A549 (cell line): ENCODE results near the gene OVOL3. TPM values are rescaled to one million over a fixed set of nuclear protein-coding genes. Genes with fewer than 3 reads are reported as not detected.

Experiments
- ATAC-seq, 2 experiments: fragments of 200-7000 bp in 1 of 2; fragments of >200 bp in 1 of 2; cut with Nextera tagmentation in 1 of 2; cut with Tn5 transposase in 1 of 2; 3 replicates each; pipeline versions ENCODE4 v1.8.0 to v1.9.1; 2018 to 2020; ENCODE audit warnings: mild to moderate bottlenecking in 1 of 2, moderate library complexity in 1 of 2
- CTCF ChIA-PET: fragments of 300-600 bp; sonication (Branson Sonifier 250); formaldehyde crosslinking; extraction: SDS; loops from one replicate; lab custom pipeline; 2021; ENCODE audit warnings: antibody characterized with exemption, inconsistent platforms; lab: Yijun Ruan, JAX
- POLR2A ChIA-PET: fragments of 350-600 bp; formaldehyde crosslinking; extraction: SDS; loops from one replicate; lab custom pipeline; 2021; ENCODE audit warnings: antibody characterized with exemption, inconsistent platforms; lab: Yijun Ruan, JAX
- DNase-seq, 2 experiments: peaks; one replicate each; pipeline versions ENCODE4 v3.0.0 to v3.0.0-alpha.2; 2011 to 2016; ENCODE audit warnings: low read depth in 1 of 2, low spot score in 1 of 2
- FAIRE-seq: peaks from 2 replicates; lab custom pipeline; 2011; peaks lifted over from hg19 to GRCh38; lab: Jason Lieb, UNC
- H3K27ac ChIP-seq, 2 experiments: fragments of >200 bp; sonication (Bioruptor Twin); formaldehyde crosslinking; 3 replicates each; pipeline ENCODE4 v1.5.1; 2016 to 2017
- H3K4me1 ChIP-seq: fragments of >200 bp; sonication (Bioruptor Twin); formaldehyde crosslinking; 3 replicates; pipeline ENCODE4 v1.6.1; 2016
- H3K4me2 ChIP-seq: fragments of >200 bp; sonication (Bioruptor Twin); formaldehyde crosslinking; 3 replicates; pipeline ENCODE4 v1.6.1; 2016
- H3K4me3 ChIP-seq: fragments of >200 bp; sonication (Bioruptor Twin); formaldehyde crosslinking; 3 replicates; pipeline ENCODE4 v1.5.1; 2016
- H3K9me3 ChIP-seq: fragments of >200 bp; sonication (Bioruptor Twin); formaldehyde crosslinking; 3 replicates; pipeline ENCODE4 v1.6.1; 2016
- ATOH8 ChIP-seq: fragments of 250-450 bp; sonication (Bioruptor Pico); IDR thresholded peaks from 2 replicates; pipeline ENCODE4 v1.5.0; 2020; ENCODE audit warnings: low read depth, mild to moderate bottlenecking, moderate library complexity
- BCL3 ChIP-seq: fragments of >200 bp; sonication (Bioruptor Twin); formaldehyde crosslinking; IDR thresholded peaks from 3 replicates; pipeline ENCODE4 v1.6.1; 2016
- BHLHE40 ChIP-seq: IDR thresholded peaks from 2 replicates; pipeline ENCODE4 v1.6.1; 2012; ENCODE audit warnings: low read depth, low read length, inconsistent platforms
- CBX8 ChIP-seq: fragments of 200-600 bp; sonication (generic); IDR thresholded peaks from 2 replicates; pipeline ENCODE4 v1.6.1; 2016
- CEBPB ChIP-seq, 2 experiments: fragments of >200 bp in 1 of 2; sonication (Bioruptor Twin) in 1 of 2; formaldehyde crosslinking in 1 of 2; IDR thresholded peaks; 2 replicates each; pipeline ENCODE4 v1.6.1; 2012 to 2016
- CHD2 ChIP-seq: fragments of 150-350 bp; IDR thresholded peaks from 2 replicates; pipeline ENCODE4 v1.6.1; 2014; ENCODE audit warnings: low read length; ENCODE audit not compliant: partially characterized antibody
- CHD4 ChIP-seq: fragments of 200-600 bp; sonication (generic); IDR thresholded peaks from 2 replicates; pipeline ENCODE4 v1.6.1; 2016; ENCODE audit warnings: antibody characterized with exemption, mild to moderate bottlenecking, borderline replicate concordance
- ELK1 ChIP-seq: fragments of 150-350 bp; IDR thresholded peaks from 2 replicates; pipeline ENCODE4 v1.6.1; 2014; ENCODE audit warnings: low read depth, mild to moderate bottlenecking, low read length
- FOSB ChIP-seq: fragments of 250-450 bp; sonication (Bioruptor Pico); IDR thresholded peaks from 2 replicates; pipeline ENCODE4 v1.5.0; 2020; ENCODE audit warnings: mild to moderate bottlenecking, moderate library complexity
- FOSL2 ChIP-seq, 2 experiments: fragments of 450-650 bp in 1 of 2; fragments of >200 bp in 1 of 2; sonication (Bioruptor Twin) in 1 of 2; formaldehyde crosslinking; IDR thresholded peaks; 2 replicates each; pipeline versions ENCODE4 v1.5.0 to v1.6.1; 2016 to 2020; ENCODE audit warnings: mild to moderate bottlenecking in 1 of 2, moderate library complexity in 1 of 2
- HMGXB4 ChIP-seq: fragments of 250-450 bp; sonication (Bioruptor Pico); IDR thresholded peaks from 2 replicates; pipeline ENCODE4 v1.5.0; 2021; ENCODE audit warnings: mild to moderate bottlenecking, moderate library complexity, borderline replicate concordance
- HOXB5 ChIP-seq: fragments of 250-450 bp; sonication (Bioruptor Pico); IDR thresholded peaks from 2 replicates; pipeline ENCODE4 v1.5.0; 2020; ENCODE audit warnings: mild to moderate bottlenecking, moderate library complexity
- MYC ChIP-seq: IDR thresholded peaks from 2 replicates; pipeline ENCODE4 v1.6.1; 2012; ENCODE audit warnings: mild to moderate bottlenecking, inconsistent platforms, low read length, improper control_type of control experiment, borderline replicate concordance
- PBX3 ChIP-seq: IDR thresholded peaks from 2 replicates; pipeline ENCODE4 v1.6.1; 2012
- PHF8 ChIP-seq: fragments of 200-600 bp; sonication (generic); IDR thresholded peaks from 2 replicates; pipeline ENCODE4 v1.6.1; 2016; ENCODE audit warnings: low read depth, mild to moderate bottlenecking, antibody characterized with exemption, moderate library complexity, borderline replicate concordance
- POLR2AphosphoS2 ChIP-seq: conservative IDR thresholded peaks from 2 replicates; pipeline ENCODE4 v1.6.1; 2012; ENCODE audit warnings: low read length, improper control_type of control experiment, inconsistent platforms
- REST ChIP-seq: fragments of 200-600 bp; sonication (generic); IDR thresholded peaks from 2 replicates; pipeline ENCODE4 v1.6.1; 2016; ENCODE audit warnings: antibody characterized with exemption, mild to moderate bottlenecking, moderate library complexity
- SREBF2 ChIP-seq: fragments of 450-650 bp; IDR thresholded peaks from 2 replicates; pipeline ENCODE4 v1.6.1; 2014; ENCODE audit warnings: mild to moderate bottlenecking, moderate library complexity
- USF2 ChIP-seq: fragments of 450-650 bp; IDR thresholded peaks from 2 replicates; pipeline ENCODE4 v1.6.1; 2014; ENCODE audit warnings: antibody characterized with exemption
- WGBS: methylation state at CpG from one replicate; pipeline ENCODE4 v1.1.6; 2017; ENCODE audit errors: missing lambda C conversion rate; 5-methylcytosine and 5-hydroxymethylcytosine counted together
- polyA plus RNA-seq, 4 experiments: library from polyadenylated mRNA; depleted of rRNA in 3 of 4; stranded (reverse); fragments of >200 nt; fragmentation: RNase III in 1 of 4; extraction: RNeasy Plus Mini Kit Qiagen cat#74134 plus additional on column Dnase treatment in 1 of 4; gene quantifications; 2 replicates in 3 of 4; 3 replicates in 1 of 4; pipeline ENCODE4 v1.2.3, GENCODE V29; 2011 to 2017

OVOL3 gene
- polyA plus RNA-seq, 2 of the 4 experiments (the other 2 are of a cell fraction), result 0.14 TPM; not detected in 1

- FAIRE-seq (no peak), DNase-seq (no peak), ATAC-seq (no peak)
- WGBS, result 96% methylated on average over 10 of the region's 10 CpGs
- Histone ChIP-seq H3K4me3 (no peak overlapping the region), H3K27ac (no peak overlapping the region), H3K4me2 (no peak overlapping the region), H3K9me3 (no peaks in the 10 kb centered on the region), H3K4me1 (peaks cover 25% of the 10 kb centered on the region)
- ChIA-PET POLR2A (no interaction called here), CTCF (interaction anchor here (1.3 to 6.3 kb wide), 4 partner anchors 10 to 182 kb away, joined by 3 to 44 read pairs (median 18); partner anchors contain the start of gene THAP8)
- TF ChIP-seq ATOH8 (CRISPR knock-in tag) (no peak), SREBF2 (no peak), HOXB5 (CRISPR knock-in tag) (no peak), PHF8 (no peak), MYC (no peak), REST (no peak), BHLHE40 (no peak), CBX8 (no peak), FOSL2 (IDR thresholded peaks at IDR 0.05) (no peak), FOSL2 (CRISPR knock-in tag; IDR thresholded peaks at IDR 0.05) (no peak), FOSB (CRISPR knock-in tag) (no peak), CEBPB (IDR thresholded peaks at IDR 0.05) (no peak), BCL3 (no peak), CHD2 (no peak), ELK1 (no peak), USF2 (no peak), HMGXB4 (CRISPR knock-in tag) (no peak), PBX3 (no peak), POLR2AphosphoS2 (no peak), CHD4 (no peak)
- TF ChIP-seq, all 56 proteins: peak for 0
Measured at GRCh38 chr19:36112678-36113077, 1.7 kb downstream of the OVOL3 start.
